ENCODE results near the gene DTNBP1. TPM values are rescaled to one million over a fixed set of nuclear protein-coding genes. Genes with fewer than 3 reads are reported as not detected.

Gene DTNBP1
- polyA plus RNA-seq, 1 experiment: 19.1 TPM

DNA sequence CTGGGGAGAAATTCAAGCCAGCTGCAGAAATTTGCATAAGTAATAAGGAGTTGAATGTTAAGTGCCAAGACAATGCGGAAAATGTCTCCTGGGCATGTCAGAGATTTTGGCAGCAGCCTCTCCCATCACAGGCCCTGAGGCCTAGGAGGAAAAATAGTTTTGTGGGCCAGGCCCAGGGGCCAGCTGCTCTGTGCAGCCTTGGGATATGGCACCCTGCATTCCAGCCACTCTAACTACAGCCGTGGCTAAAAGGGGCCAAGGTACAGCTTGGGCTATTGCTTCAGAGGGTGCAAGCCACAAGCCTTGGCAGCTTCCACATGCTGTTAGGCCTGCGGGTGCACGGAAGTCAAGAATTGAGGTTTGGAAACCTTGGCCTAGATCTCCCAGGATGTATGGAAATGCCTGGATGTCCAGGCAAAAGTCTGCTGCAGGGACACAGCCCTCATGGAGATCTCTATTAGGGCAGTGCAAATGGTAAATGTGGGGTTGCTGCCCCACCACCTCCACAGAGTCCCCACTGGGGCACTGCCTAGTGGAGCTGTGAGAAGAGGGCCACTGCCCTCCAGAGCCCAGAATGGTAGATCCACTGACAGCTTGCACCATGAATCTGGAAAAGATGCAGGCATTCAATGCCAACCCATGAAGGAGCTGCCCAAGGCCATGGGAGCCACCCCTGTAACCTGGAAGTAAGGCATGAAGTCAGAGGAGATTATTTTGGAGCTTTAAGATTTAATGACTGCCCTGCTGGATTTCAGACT is 126.5 kb downstream of the DTNBP1 start:
- ChIA-PET CTCF (no interaction called here), POLR2A (no interaction called here)
- TF ChIP-seq, protein P1, sequence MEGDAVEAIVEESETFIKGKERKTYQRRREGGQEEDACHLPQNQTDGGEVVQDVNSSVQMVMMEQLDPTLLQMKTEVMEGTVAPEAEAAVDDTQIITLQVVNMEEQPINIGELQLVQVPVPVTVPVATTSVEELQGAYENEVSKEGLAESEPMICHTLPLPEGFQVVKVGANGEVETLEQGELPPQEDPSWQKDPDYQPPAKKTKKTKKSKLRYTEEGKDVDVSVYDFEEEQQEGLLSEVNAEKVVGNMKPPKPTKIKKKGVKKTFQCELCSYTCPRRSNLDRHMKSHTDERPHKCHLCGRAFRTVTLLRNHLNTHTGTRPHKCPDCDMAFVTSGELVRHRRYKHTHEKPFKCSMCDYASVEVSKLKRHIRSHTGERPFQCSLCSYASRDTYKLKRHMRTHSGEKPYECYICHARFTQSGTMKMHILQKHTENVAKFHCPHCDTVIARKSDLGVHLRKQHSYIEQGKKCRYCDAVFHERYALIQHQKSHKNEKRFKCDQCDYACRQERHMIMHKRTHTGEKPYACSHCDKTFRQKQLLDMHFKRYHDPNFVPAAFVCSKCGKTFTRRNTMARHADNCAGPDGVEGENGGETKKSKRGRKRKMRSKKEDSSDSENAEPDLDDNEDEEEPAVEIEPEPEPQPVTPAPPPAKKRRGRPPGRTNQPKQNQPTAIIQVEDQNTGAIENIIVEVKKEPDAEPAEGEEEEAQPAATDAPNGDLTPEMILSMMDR (IDR thresholded peaks at IDR 0.05; ENCODE audit: insufficient read depth, low read depth, low read length): no peak
- H3K27me3 ChIP-seq (ENCODE audit: control insufficient read depth, insufficient read depth, low read length): no peaks in the 10 kb centered on the region
- H3K4me3 ChIP-seq (ENCODE audit: low read depth, low read length): no peak overlapping the region
- DNase-seq (ENCODE audit: low read depth): no peak
- no peaks in the 10 kb centered on the region; the same call in none of the 2 replicates for H3K36me3 ChIP-seq (ENCODE audit: control insufficient read depth, insufficient read depth, low read length)

DNA sequence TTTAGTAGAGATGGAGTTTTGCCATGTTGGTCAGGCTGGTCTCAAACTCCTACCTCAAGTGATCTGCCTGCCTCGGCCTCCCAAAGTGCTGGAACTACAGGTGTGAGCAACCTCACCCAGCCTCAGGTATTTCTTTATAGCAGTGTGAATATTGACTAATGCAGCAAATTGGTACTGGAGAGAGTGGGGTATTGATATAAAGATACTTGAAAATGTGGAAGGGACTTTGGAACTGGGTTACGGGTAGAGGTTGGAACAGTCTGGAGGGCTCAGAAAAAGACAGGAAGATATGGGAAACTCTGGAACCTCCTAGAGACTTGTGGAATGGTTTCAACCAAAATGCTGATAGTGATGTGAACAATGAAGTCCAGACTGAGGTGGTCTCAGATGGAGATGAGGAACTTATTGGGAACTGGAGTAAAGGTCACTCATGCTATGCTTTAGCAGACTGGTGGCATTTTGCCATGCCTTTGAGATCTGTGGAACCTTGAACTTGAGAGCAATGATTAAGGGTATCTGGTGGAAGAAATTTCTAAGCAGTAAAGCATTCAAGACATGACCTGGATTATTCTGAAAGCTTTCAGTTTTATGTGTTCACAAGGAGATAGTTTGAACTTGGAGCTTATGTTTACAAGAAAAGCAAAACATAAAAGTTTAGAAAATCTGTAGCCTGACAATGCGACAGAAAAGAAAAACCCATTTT is 127.2 kb downstream of the DTNBP1 start:
- ChIA-PET CTCF (no interaction called here), POLR2A (no interaction called here)
- Histone ChIP-seq H3K36me3 (ENCODE audit: control insufficient read depth, insufficient read depth, low read length) (peaks cover 2% of the 10 kb centered on the region), H3K27me3 (ENCODE audit: control insufficient read depth, insufficient read depth, low read length) (no peaks in the 10 kb centered on the region), H3K4me3 (ENCODE audit: low read depth, low read length) (no peak overlapping the region)
- DNase-seq (ENCODE audit: low read depth): no peak
- TF ChIP-seq, protein P1 (IDR thresholded peaks at IDR 0.05; ENCODE audit: insufficient read depth, low read depth, low read length): no peak

DNA sequence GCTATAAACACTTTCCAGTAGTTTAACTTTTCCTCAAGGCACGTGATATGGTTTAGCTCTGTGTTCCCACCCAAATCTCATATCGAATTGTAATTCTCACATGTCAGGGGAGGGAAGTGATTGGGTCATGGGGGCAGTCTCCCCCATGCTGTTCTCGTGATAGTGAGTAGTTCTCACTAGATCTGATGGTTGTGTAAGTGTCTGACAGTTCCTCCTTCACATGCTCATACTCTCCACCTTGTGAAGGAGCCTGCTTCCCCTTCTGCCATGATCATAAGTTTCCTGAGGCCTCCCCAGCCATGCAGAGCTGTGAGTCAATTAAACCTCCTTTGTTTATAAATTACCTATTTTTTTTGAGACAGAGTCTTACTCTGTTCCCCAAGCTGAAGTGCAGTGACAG is 127.9 kb downstream of the DTNBP1 start:
- no peaks in the 10 kb centered on the region for H3K27me3 ChIP-seq (ENCODE audit: control insufficient read depth, insufficient read depth, low read length)
- ChIA-PET CTCF (interaction anchor here (1.1 to 1.6 kb wide), 2 partner anchors 11 to 15 kb away, joined by 4 to 5 read pairs; no protein-coding TSS in a partner anchor), POLR2A (no interaction called here)
- H3K36me3 ChIP-seq (ENCODE audit: control insufficient read depth, insufficient read depth, low read length): peaks cover 2% of the 10 kb centered on the region
- H3K4me3 ChIP-seq (ENCODE audit: low read depth, low read length): no peak overlapping the region
- TF ChIP-seq, protein P1 (IDR thresholded peaks at IDR 0.05; ENCODE audit: insufficient read depth, low read depth, low read length): no peak
- no peak for DNase-seq (ENCODE audit: low read depth)

DNA sequence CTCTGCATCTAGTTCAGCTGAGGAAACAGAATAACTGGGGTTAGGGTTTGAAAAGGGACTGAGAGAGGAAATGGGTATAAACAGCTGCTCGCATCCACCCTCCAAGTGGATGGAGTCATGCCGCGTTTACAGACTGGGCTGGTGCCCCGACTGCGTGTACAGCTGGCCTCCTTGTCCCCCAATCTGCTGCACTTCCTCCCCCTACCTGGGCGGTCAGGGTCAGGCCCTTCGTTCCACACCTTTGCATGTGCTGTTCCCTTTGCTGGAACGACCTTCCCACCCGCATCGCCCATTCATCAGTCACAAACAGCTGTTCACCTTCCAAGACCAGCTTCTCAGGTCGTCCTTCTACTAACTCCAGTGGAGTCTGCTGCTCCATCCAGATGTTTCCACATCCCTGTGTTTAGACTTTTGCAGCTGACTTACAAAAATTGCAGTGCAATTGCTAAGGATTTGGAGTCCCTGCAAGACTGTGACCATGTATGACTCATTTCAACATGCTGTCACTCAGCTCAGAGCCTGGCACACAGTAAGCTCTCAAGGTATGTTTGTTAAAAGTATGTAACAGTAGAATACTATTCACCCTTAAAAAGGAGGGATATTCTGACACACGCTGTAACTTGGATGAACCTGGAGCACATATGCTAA is 129.3 kb downstream of the DTNBP1 start:
- H3K36me3 ChIP-seq (ENCODE audit: control insufficient read depth, insufficient read depth, low read length): peaks cover 2% of the 10 kb centered on the region
- H3K27me3 ChIP-seq (ENCODE audit: control insufficient read depth, insufficient read depth, low read length): no peaks in the 10 kb centered on the region
- ChIA-PET POLR2A (no interaction called here), CTCF (interaction anchor here (0.7 to 1.6 kb wide), 3 partner anchors 9 to 48 kb away, joined by 3 to 5 read pairs (median 4); no protein-coding TSS in a partner anchor)
- no peak for DNase-seq (ENCODE audit: low read depth)
- TF ChIP-seq, protein P1 (IDR thresholded peaks at IDR 0.05; ENCODE audit: insufficient read depth, low read depth, low read length): no peak
- H3K4me3 ChIP-seq (ENCODE audit: low read depth, low read length): no peak overlapping the region

DNA sequence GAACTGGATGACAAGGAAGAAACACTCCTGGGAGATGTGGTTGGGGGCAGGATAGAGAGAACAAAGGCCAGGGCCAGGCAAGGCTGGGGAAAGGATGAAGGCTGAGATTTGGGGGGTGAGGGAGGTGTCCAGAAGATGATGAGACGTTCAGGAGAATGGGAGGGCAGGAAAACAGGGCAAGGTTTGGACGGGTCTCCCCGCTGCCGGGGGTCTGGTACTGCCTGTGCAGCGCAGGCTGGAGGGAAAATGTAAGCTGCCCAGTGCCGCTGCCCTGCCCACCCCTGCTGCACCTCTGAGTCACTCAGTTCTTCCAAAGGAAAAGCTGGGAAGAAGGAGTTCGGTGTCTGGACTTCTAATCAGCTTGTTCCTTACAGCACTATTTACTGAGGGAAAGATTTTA is 130.9 kb downstream of the DTNBP1 start:
- Histone ChIP-seq H3K4me3 (ENCODE audit: low read depth, low read length) (no peak overlapping the region), H3K36me3 (ENCODE audit: control insufficient read depth, insufficient read depth, low read length) (peaks cover 2% of the 10 kb centered on the region), H3K27me3 (ENCODE audit: control insufficient read depth, insufficient read depth, low read length) (no peaks in the 10 kb centered on the region)
- TF ChIP-seq, protein P1 (IDR thresholded peaks at IDR 0.05; ENCODE audit: insufficient read depth, low read depth, low read length): no peak
- ChIA-PET CTCF (no interaction called here), POLR2A (no interaction called here)
- no peak for DNase-seq (ENCODE audit: low read depth)

All from BJ (cell line).